DOHH2 (cell line): ENCODE results near the gene NR4A3.

Experiments
- H3F3A ChIP-seq: fragments of 200-600 bp; sonication (generic), shearing (Covaris generic); 2 replicates; pipeline ENCODE4 v1.6.0; 2016; ENCODE audit warnings: antibody characterized with exemption, mild to moderate bottlenecking; ENCODE audit not compliant: control insufficient read depth, insufficient read depth
- H3K27ac ChIP-seq: fragments of 200-600 bp; sonication (generic); 2 replicates; pipeline ENCODE4 v1.5.1; 2014; ENCODE audit warnings: low read depth, mild to moderate bottlenecking, low read length, moderate library complexity
- H3K27me3 ChIP-seq: fragments of 200-600 bp; sonication (generic); 2 replicates; pipeline ENCODE4 v1.6.1; 2014; ENCODE audit warnings: mild to moderate bottlenecking, low read length, mixed read lengths; ENCODE audit not compliant: control insufficient read depth
- H3K36me3 ChIP-seq: fragments of 200-600 bp; sonication (generic); 2 replicates; pipeline ENCODE4 v1.6.1; 2014; ENCODE audit warnings: mild to moderate bottlenecking, low read length, moderate library complexity, mixed read lengths; ENCODE audit not compliant: control insufficient read depth
- H3K4me1 ChIP-seq: fragments of 200-600 bp; sonication (generic); 2 replicates; pipeline ENCODE4 v1.6.1; 2014; ENCODE audit warnings: mild to moderate bottlenecking, low read length, mixed read lengths; ENCODE audit not compliant: control insufficient read depth
- H3K4me2 ChIP-seq: fragments of 200-600 bp; sonication (generic); 2 replicates; pipeline ENCODE4 v1.6.0; 2014; ENCODE audit warnings: mild to moderate bottlenecking, low read length, moderate library complexity
- H3K4me3 ChIP-seq: fragments of 200-600 bp; sonication (generic); 2 replicates; pipeline ENCODE4 v1.5.1; 2014; ENCODE audit warnings: mild to moderate bottlenecking, low read length, mixed read lengths
- H3K79me2 ChIP-seq: fragments of 200-600 bp; sonication (generic); 2 replicates; pipeline ENCODE4 v1.6.1; 2014; ENCODE audit warnings: mild to moderate bottlenecking, low read length, mixed read lengths; ENCODE audit not compliant: control insufficient read depth
- H3K9me2 ChIP-seq: fragments of 200-600 bp; sonication (generic); replicated peaks from 2 replicates; pipeline ENCODE4 v1.6.1; 2014; ENCODE audit warnings: mild to moderate bottlenecking, low read length, mixed read lengths; ENCODE audit not compliant: control insufficient read depth
- H3K9me3 ChIP-seq: fragments of 200-600 bp; sonication (generic); 2 replicates; pipeline ENCODE4 v1.6.1; 2014; ENCODE audit warnings: antibody characterized with exemption, low read length, mixed read lengths; ENCODE audit not compliant: control insufficient read depth, insufficient read depth
- H4K20me1 ChIP-seq: fragments of 200-600 bp; sonication (generic); 2 replicates; pipeline ENCODE4 v1.6.0; 2014; ENCODE audit warnings: low read depth, mild to moderate bottlenecking, antibody characterized with exemption, low read length, moderate library complexity; ENCODE audit not compliant: control insufficient read depth, insufficient read depth
- EZH2phosphoT487 ChIP-seq: fragments of 200-600 bp; sonication (generic); IDR thresholded peaks from 2 replicates; pipeline ENCODE4 v1.6.1; 2017; ENCODE audit warnings: borderline replicate concordance, mild to moderate bottlenecking, antibody characterized with exemption, low read length, moderate library complexity, mixed read lengths
- TF ChIP-seq, protein P1 (sequence below): fragments of 200-600 bp; sonication (generic); IDR thresholded peaks from one replicate; pipeline ENCODE4 v1.5.1; 2014; ENCODE audit warnings: antibody characterized with exemption, mild to moderate bottlenecking, low read depth, low read length; ENCODE audit not compliant: poor library complexity, severe bottlenecking

The NR4A3 gene

DNA sequence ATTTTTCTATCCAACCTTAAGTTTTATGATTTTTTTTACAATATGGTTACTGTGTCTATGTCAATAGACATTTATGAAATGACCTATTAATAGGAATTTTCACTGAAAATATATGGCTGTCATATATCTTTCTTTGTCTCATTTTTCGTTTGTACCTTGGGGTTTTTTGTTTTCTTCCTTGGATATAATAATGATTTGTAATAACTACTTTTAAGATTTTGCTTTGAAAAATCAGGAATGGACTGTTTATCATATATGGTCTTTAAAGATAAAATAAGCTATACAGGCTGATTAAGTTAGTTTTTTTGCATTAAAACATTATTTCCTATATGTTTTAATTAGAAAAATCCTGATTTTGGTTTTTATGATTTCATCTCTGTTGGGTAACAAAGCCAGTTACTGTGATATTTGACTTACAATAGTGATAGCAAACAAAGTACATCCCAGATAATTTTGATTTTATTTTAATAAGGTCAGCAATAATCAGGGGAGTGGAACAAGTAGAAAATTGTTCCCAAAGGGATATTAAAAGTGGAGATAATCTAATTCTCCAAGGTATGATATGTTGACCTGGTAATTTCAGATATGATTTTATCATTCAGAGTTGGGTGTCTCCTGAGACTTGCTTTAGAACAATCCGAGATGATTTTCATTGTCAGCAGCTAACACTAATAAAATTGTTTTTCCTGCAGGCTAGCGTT lies 10.3 kb downstream of the NR4A3 start:
- Histone ChIP-seq H3K4me3 (no peak overlapping the region), H3K27me3 (peaks cover 22% of the 10 kb centered on the region), H3F3A (no peaks in the 10 kb centered on the region), H3K9me3 (no peaks in the 10 kb centered on the region), H4K20me1 (no peaks in the 10 kb centered on the region), H3K79me2 (no peaks in the 10 kb centered on the region), H3K4me1 (peaks cover 10% of the 10 kb centered on the region), H3K9me2 (no peaks in the 10 kb centered on the region), H3K4me2 (no peak overlapping the region), H3K36me3 (no peaks in the 10 kb centered on the region), H3K27ac (no peak overlapping the region)
- TF ChIP-seq, protein P1, sequence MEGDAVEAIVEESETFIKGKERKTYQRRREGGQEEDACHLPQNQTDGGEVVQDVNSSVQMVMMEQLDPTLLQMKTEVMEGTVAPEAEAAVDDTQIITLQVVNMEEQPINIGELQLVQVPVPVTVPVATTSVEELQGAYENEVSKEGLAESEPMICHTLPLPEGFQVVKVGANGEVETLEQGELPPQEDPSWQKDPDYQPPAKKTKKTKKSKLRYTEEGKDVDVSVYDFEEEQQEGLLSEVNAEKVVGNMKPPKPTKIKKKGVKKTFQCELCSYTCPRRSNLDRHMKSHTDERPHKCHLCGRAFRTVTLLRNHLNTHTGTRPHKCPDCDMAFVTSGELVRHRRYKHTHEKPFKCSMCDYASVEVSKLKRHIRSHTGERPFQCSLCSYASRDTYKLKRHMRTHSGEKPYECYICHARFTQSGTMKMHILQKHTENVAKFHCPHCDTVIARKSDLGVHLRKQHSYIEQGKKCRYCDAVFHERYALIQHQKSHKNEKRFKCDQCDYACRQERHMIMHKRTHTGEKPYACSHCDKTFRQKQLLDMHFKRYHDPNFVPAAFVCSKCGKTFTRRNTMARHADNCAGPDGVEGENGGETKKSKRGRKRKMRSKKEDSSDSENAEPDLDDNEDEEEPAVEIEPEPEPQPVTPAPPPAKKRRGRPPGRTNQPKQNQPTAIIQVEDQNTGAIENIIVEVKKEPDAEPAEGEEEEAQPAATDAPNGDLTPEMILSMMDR, result no peak
- TF ChIP-seq EZH2phosphoT487, result no peak

DNA sequence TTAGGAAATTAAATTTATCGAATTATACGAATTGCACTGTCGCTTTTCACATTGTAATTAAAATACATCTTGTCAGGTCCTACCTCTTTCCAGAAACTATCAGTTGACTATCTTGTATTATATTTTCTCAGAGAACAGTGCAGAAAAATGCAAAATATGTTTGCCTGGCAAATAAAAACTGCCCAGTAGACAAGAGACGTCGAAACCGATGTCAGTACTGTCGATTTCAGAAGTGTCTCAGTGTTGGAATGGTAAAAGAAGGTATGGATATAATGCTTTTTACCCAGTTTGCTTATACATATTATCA lies 10.8 kb downstream of the NR4A3 start:
- Histone ChIP-seq H4K20me1 (no peaks in the 10 kb centered on the region), H3K36me3 (no peaks in the 10 kb centered on the region), H3K4me1 (peaks cover 10% of the 10 kb centered on the region), H3K4me2 (no peak overlapping the region), H3K27me3 (peaks cover 19% of the 10 kb centered on the region), H3K27ac (no peak overlapping the region), H3K4me3 (no peak overlapping the region), H3K79me2 (no peaks in the 10 kb centered on the region), H3K9me3 (no peaks in the 10 kb centered on the region), H3F3A (no peaks in the 10 kb centered on the region), H3K9me2 (no peaks in the 10 kb centered on the region)
- TF ChIP-seq, protein P1, result no peak
- no peak for TF ChIP-seq EZH2phosphoT487

DNA sequence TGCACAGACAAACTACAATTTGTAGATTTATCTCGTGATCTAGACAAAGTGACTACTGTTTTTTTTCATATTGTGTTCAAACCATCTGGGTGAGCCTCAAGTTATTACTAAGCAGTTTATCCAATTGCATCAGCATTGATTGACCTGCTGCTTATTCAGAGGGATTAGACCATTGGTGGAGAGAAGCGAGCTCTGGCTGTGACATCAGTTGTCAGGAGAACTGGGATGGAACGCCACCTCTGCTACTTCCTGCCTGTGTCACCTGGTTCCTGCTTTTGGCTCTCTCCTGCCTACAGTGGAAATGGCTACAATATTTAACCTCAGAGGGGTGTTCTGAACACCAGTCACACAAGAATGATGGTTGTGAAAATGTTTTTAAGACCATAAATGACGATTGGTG lies 12.1 kb downstream of the NR4A3 start:
- H4K20me1 ChIP-seq, result no peaks in the 10 kb centered on the region
- H3K9me3 ChIP-seq, result no peaks in the 10 kb centered on the region
- peaks cover 24% of the 10 kb centered on the region for H3K27me3 ChIP-seq
- no peak overlapping the region for H3K4me2 ChIP-seq
- no peaks in the 10 kb centered on the region for H3K79me2 ChIP-seq
- H3K36me3 ChIP-seq, result no peaks in the 10 kb centered on the region
- no peak overlapping the region for H3K27ac ChIP-seq
- H3K4me3 ChIP-seq, result no peak overlapping the region
- H3K9me2 ChIP-seq, result no peaks in the 10 kb centered on the region
- peaks cover 10% of the 10 kb centered on the region for H3K4me1 ChIP-seq
- TF ChIP-seq, protein P1, result no peak
- no peak for TF ChIP-seq EZH2phosphoT487
- no peaks in the 10 kb centered on the region for H3F3A ChIP-seq

DNA sequence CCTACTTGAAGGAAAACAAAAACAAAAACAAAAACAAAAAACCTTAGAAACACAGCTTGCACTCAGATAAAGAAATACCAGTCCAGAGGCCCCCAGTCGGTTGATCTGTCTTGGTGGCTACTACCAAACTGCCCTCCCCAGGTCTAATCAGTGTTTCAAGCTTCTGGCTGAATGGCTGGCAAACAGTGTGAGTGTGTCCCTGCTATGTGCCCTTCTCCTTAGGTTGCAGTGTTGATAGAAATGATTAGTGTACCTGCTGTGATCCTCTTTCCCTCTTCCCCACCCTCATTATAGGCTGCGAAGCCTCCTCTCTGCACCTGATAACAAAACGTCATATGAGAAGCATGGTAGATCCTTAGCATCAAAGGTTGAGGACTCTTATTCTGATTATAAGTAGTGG lies 12.8 kb downstream of the NR4A3 start:
- no peaks in the 10 kb centered on the region for H3F3A ChIP-seq
- no peak for TF ChIP-seq EZH2phosphoT487
- TF ChIP-seq, protein P1, result no peak
- peaks cover 24% of the 10 kb centered on the region for H3K27me3 ChIP-seq
- H3K36me3 ChIP-seq, result no peaks in the 10 kb centered on the region
- H3K27ac ChIP-seq, result no peak overlapping the region
- no peaks in the 10 kb centered on the region for H4K20me1 ChIP-seq
- H3K4me3 ChIP-seq, result no peak overlapping the region
- peaks cover 10% of the 10 kb centered on the region for H3K4me1 ChIP-seq
- H3K9me3 ChIP-seq, result no peaks in the 10 kb centered on the region
- H3K9me2 ChIP-seq, result no peaks in the 10 kb centered on the region
- H3K4me2 ChIP-seq, result no peak overlapping the region
- no peaks in the 10 kb centered on the region for H3K79me2 ChIP-seq
